Sigmoid colon (tissue), 4 donors: ENCODE measurements around the gene EGFLAM.

Source experiments
- CTCF ChIP-seq, 4 experiments: fragments of 450-650 bp in 3 of 4; fragments of 200-600 bp in 1 of 4; IDR thresholded peaks; one replicate each; pipeline ENCODE4 v1.5.1; 2016 to 2019; ENCODE audit warnings: antibody characterized with exemption in 4 of 4, mild to moderate bottlenecking in 3 of 4, moderate library complexity in 2 of 4
- POLR2A ChIP-seq, 2 donors: fragments of 450-650 bp; IDR thresholded peaks; one replicate each; pipeline ENCODE4 v1.6.1; 2016; ENCODE audit warnings: antibody characterized with exemption in 2 of 2, mild to moderate bottlenecking in 2 of 2, moderate library complexity in 2 of 2
- POLR2AphosphoS5 ChIP-seq, 4 donors: sonication (generic); formaldehyde crosslinking; IDR thresholded peaks; one replicate each; pipeline ENCODE4 v1.6.1; 2017; ENCODE audit warnings: antibody characterized with exemption in 4 of 4

DNA sequence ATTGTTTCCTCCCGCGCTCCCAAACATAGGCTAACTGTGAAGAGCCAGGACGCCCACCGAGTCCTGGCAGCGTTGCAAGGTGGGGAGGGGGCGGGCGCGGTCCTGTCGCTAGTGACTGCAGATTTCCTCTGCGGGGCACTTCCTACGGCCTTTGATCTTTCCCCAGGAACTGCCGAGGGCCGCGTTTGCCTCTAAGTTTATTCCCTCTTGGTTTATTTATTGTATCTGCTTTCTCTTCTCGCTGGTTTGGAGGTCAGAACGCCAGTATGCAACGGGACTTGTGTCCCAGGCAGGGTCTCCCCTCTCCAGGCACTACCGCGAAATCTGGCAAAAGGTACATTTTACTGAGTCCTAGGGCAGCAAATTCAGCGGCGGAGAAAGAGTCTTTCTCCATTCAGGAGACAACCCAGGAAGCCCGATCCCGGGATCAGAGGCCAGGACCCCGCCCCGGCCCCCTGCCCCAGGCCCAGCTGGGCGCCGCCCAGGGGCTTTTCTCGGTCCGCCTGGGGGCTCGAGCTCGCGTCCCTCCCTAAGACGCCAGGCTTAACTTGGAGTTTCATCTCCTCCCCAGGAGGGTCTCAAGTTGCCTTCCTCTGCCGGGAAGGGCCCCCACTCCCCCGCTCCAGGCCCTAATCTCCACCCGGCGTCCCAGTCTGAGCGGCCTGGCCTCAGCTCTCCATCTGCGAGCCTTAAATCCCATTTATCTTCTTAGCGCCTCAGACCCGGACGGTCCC is 884 bp upstream of the EGFLAM start:
- TF ChIP-seq POLR2A (IDR thresholded peaks at IDR 0.05), result no peak
- no peak for TF ChIP-seq POLR2AphosphoS5 (IDR thresholded peaks at IDR 0.05)
- no peak for TF ChIP-seq CTCF (IDR thresholded peaks at IDR 0.05)
